HepG2 (cell line): ENCODE measurements around the gene ADGRG6. TPM values are rescaled to one million over a fixed set of nuclear protein-coding genes. Genes with fewer than 3 reads are reported as not detected.

Source experiments
- AHR ChIP-seq: IDR thresholded peaks from 2 replicates; pipeline ENCODE4 v1.6.1; 2018; ENCODE audit warnings: missing genetic modification reagents, missing compliant biosample characterization
- BRCA1 ChIP-seq: sonication (generic); formaldehyde crosslinking; IDR thresholded peaks from 2 replicates; pipeline ENCODE4 v1.4.0; 2020; ENCODE audit warnings: missing genetic modification reagents
- FOSL1 ChIP-seq: sonication (generic); formaldehyde crosslinking; IDR thresholded peaks from 2 replicates; pipeline ENCODE4 v1.9.0; 2021; ENCODE audit warnings: missing genetic modification reagents, borderline replicate concordance
- HOXA7 ChIP-seq: sonication (generic); formaldehyde crosslinking; IDR thresholded peaks from 2 replicates; pipeline ENCODE4 v1.8.1; 2022; ENCODE audit warnings: mild to moderate bottlenecking, missing genetic modification reagents, moderate library complexity
- MAFF ChIP-seq: IDR thresholded peaks from 2 replicates; pipeline ENCODE4 v1.6.1; 2011; ENCODE audit warnings: low read depth, low read length, improper control_type of control experiment
- MED13 ChIP-seq: sonication (generic); formaldehyde crosslinking; IDR thresholded peaks from 2 replicates; pipeline ENCODE4 v1.5.0; 2020; ENCODE audit warnings: missing genetic modification reagents
- NFE2 ChIP-seq: sonication (generic); formaldehyde crosslinking; IDR thresholded peaks from 2 replicates; pipeline ENCODE4 v1.4.0; 2020; ENCODE audit warnings: missing genetic modification reagents
- RFX1 ChIP-seq: fragments of 450-650 bp; IDR thresholded peaks from 2 replicates; pipeline ENCODE4 v1.6.1; 2017
- RXRA ChIP-seq: sonication (generic); formaldehyde crosslinking; IDR thresholded peaks from 2 replicates; pipeline ENCODE4 v1.5.1; 2020; ENCODE audit warnings: missing genetic modification reagents
- SRF ChIP-seq: IDR thresholded peaks from 2 replicates; pipeline ENCODE4 v1.6.1; 2011; ENCODE audit warnings: mild to moderate bottlenecking, low read depth, low read length, moderate library complexity
- ZBTB26 ChIP-seq: IDR thresholded peaks from 2 replicates; pipeline ENCODE4 v1.6.1; 2016; ENCODE audit warnings: missing compliant biosample characterization, missing genetic modification reagents, borderline replicate concordance
- ZBTB46 ChIP-seq: sonication (generic); formaldehyde crosslinking; IDR thresholded peaks from 2 replicates; pipeline ENCODE4 v1.4.0; 2020; ENCODE audit warnings: mild to moderate bottlenecking, missing genetic modification reagents, borderline replicate concordance
- ZNF232 ChIP-seq: sonication (generic); formaldehyde crosslinking; IDR thresholded peaks from 2 replicates; pipeline ENCODE4 v1.4.0; 2020; ENCODE audit warnings: missing genetic modification reagents, borderline replicate concordance
- ZNF430 ChIP-seq: sonication (generic); formaldehyde crosslinking; IDR thresholded peaks from 2 replicates; pipeline ENCODE4 v1.9.0; 2021; ENCODE audit warnings: mild to moderate bottlenecking, missing genetic modification reagents
- ZSCAN25 ChIP-seq: sonication (generic); formaldehyde crosslinking; IDR thresholded peaks from 2 replicates; pipeline ENCODE4 v1.8.0; 2022; ENCODE audit warnings: mild to moderate bottlenecking, missing genetic modification reagents
- polyA plus RNA-seq, 8 experiments: library from polyadenylated mRNA; depleted of rRNA in 3 of 8; stranded (reverse) in 7 of 8; unstranded in 1 of 8; fragments of >200 nt; fragmentation: Illumina TruSeq in 4 of 8; extraction: Trizol in 4 of 8; gene quantifications; 2 replicates each; pipeline versions ENCODE4 v1.2.1 to v1.2.3, GENCODE V29; 2011 to 2016; ENCODE audit warnings: low read depth in 4 of 8, missing spikeins in 1 of 8, mixed read lengths in 1 of 8; ENCODE audit not compliant: insufficient read depth in 1 of 8
- total RNA-seq, 5 experiments: library from RNA; depleted of rRNA; stranded (reverse); fragments of >200 nt; fragmentation: Illumina TruSeq; extraction: Trizol; gene quantifications; 2 replicates each; pipeline ENCODE4 v1.2.3, GENCODE V29; 2016; ENCODE audit warnings: low read depth in 1 of 5
- TF ChIP-seq, protein P1 (sequence below): sonication (generic); formaldehyde crosslinking; IDR thresholded peaks from 2 replicates; pipeline ENCODE4 v1.4.0; 2020; ENCODE audit warnings: missing genetic modification reagents
- TF ChIP-seq, protein P2 (sequence below): sonication (generic); formaldehyde crosslinking; IDR thresholded peaks from 2 replicates; pipeline ENCODE4 v1.8.1; 2023; ENCODE audit warnings: missing genetic modification reagents, inconsistent platforms, borderline replicate concordance
- TF ChIP-seq, protein P3 (sequence below): sonication (generic); formaldehyde crosslinking; IDR thresholded peaks from 2 replicates; pipeline ENCODE4 v1.4.0; 2020; ENCODE audit warnings: missing genetic modification reagents, borderline replicate concordance
- TF ChIP-seq, protein P4 (sequence below): IDR thresholded peaks from 2 replicates; pipeline ENCODE4 v1.6.1; 2012; ENCODE audit warnings: inconsistent platforms

ADGRG6 gene
- total and polyA plus RNA-seq, 2 of the 13 experiments (the other 11 are each of a cell fraction or from before 2014, with no cell fraction given): 129 to 249 TPM

DNA sequence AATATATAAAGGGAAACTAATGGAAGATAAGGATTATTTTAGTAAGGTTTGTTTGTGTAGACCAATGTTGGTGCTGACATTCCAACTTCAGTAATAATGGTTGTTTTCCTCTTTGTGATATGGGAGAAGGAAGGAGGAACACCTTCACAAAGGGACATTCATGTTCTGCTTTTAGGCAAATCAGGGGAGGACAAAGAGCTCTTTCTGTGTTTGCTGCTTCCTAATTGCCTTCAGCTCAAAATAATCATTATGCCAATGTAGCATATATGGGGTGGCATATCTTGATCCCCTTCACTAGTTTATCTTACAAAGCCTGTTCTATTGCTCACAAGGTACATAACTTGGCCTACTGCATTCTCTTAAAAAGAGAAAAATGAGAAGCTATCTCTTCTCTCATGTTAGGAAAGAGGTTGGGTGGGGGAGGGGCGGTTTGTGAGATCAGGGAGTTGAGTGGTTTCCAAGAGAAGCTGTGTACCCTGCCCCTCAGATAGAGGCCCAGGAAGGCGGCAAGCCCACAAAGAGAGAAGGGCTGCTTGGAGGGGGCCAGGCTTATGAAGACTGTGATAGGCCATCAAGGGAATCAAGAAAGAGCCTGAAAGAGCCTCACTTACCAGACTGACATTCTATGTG lies 4.7 kb upstream of the ADGRG6 start (continued):
- TF ChIP-seq HOXA7 (CRISPR knock-in tag): no peak
- no peak; the same call in 1 of the 2 replicates for TF ChIP-seq MED13 (CRISPR knock-in tag)
- no peak for TF ChIP-seq ZNF430 (CRISPR knock-in tag)
- TF ChIP-seq ZNF232 (CRISPR knock-in tag): peak; percentile 61; the same call in 1 of the 2 replicates
- TF ChIP-seq MAFF: no peak; the same call in 1 of the 2 replicates
- no peak for TF ChIP-seq RFX1
- TF ChIP-seq, protein P1, sequence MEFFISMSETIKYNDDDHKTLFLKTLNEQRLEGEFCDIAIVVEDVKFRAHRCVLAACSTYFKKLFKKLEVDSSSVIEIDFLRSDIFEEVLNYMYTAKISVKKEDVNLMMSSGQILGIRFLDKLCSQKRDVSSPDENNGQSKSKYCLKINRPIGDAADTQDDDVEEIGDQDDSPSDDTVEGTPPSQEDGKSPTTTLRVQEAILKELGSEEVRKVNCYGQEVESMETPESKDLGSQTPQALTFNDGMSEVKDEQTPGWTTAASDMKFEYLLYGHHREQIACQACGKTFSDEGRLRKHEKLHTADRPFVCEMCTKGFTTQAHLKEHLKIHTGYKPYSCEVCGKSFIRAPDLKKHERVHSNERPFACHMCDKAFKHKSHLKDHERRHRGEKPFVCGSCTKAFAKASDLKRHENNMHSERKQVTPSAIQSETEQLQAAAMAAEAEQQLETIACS (CRISPR knock-in tag): no peak
- 0 out of 2 replicates have a peak, but pooled peaks have one; percentile 58 for TF ChIP-seq ZBTB26 (CRISPR knock-in tag)
- TF ChIP-seq, protein P2, sequence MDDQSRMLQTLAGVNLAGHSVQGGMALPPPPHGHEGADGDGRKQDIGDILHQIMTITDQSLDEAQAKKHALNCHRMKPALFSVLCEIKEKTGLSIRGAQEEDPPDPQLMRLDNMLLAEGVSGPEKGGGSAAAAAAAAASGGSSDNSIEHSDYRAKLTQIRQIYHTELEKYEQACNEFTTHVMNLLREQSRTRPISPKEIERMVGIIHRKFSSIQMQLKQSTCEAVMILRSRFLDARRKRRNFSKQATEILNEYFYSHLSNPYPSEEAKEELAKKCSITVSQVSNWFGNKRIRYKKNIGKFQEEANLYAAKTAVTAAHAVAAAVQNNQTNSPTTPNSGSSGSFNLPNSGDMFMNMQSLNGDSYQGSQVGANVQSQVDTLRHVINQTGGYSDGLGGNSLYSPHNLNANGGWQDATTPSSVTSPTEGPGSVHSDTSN (CRISPR knock-in tag): no peak
- TF ChIP-seq AHR (CRISPR knock-in tag): no peak; the same call in 1 of the 2 replicates
- no peak for TF ChIP-seq ZSCAN25 (CRISPR knock-in tag)
- TF ChIP-seq NFE2 (CRISPR knock-in tag): no peak
- peak; percentile 62; the same call in 1 of the 2 replicates for TF ChIP-seq RXRA (CRISPR knock-in tag)
- TF ChIP-seq ZBTB46 (CRISPR knock-in tag): no peak
- TF ChIP-seq FOSL1: no peak
- TF ChIP-seq, protein P3, sequence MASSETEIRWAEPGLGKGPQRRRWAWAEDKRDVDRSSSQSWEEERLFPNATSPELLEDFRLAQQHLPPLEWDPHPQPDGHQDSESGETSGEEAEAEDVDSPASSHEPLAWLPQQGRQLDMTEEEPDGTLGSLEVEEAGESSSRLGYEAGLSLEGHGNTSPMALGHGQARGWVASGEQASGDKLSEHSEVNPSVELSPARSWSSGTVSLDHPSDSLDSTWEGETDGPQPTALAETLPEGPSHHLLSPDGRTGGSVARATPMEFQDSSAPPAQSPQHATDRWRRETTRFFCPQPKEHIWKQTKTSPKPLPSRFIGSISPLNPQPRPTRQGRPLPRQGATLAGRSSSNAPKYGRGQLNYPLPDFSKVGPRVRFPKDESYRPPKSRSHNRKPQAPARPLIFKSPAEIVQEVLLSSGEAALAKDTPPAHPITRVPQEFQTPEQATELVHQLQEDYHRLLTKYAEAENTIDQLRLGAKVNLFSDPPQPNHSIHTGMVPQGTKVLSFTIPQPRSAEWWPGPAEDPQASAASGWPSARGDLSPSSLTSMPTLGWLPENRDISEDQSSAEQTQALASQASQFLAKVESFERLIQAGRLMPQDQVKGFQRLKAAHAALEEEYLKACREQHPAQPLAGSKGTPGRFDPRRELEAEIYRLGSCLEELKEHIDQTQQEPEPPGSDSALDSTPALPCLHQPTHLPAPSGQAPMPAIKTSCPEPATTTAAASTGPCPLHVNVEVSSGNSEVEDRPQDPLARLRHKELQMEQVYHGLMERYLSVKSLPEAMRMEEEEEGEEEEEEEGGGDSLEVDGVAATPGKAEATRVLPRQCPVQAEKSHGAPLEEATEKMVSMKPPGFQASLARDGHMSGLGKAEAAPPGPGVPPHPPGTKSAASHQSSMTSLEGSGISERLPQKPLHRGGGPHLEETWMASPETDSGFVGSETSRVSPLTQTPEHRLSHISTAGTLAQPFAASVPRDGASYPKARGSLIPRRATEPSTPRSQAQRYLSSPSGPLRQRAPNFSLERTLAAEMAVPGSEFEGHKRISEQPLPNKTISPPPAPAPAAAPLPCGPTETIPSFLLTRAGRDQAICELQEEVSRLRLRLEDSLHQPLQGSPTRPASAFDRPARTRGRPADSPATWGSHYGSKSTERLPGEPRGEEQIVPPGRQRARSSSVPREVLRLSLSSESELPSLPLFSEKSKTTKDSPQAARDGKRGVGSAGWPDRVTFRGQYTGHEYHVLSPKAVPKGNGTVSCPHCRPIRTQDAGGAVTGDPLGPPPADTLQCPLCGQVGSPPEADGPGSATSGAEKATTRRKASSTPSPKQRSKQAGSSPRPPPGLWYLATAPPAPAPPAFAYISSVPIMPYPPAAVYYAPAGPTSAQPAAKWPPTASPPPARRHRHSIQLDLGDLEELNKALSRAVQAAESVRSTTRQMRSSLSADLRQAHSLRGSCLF (CRISPR knock-in tag): no peak
- TF ChIP-seq, protein P4, sequence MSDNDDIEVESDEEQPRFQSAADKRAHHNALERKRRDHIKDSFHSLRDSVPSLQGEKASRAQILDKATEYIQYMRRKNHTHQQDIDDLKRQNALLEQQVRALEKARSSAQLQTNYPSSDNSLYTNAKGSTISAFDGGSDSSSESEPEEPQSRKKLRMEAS: peak; percentile 62
- no peak for TF ChIP-seq SRF
- peak; percentile 32; the same call in 1 of the 2 replicates for TF ChIP-seq BRCA1 (CRISPR knock-in tag)
